ENCODE results near the gene IL13.
"Not testable (repeated sequence)": the region's sequence is repeated elsewhere in the genome, so short reads cannot be mapped to it uniquely, and the experiment has no call there.

The IL13 gene

DNA sequence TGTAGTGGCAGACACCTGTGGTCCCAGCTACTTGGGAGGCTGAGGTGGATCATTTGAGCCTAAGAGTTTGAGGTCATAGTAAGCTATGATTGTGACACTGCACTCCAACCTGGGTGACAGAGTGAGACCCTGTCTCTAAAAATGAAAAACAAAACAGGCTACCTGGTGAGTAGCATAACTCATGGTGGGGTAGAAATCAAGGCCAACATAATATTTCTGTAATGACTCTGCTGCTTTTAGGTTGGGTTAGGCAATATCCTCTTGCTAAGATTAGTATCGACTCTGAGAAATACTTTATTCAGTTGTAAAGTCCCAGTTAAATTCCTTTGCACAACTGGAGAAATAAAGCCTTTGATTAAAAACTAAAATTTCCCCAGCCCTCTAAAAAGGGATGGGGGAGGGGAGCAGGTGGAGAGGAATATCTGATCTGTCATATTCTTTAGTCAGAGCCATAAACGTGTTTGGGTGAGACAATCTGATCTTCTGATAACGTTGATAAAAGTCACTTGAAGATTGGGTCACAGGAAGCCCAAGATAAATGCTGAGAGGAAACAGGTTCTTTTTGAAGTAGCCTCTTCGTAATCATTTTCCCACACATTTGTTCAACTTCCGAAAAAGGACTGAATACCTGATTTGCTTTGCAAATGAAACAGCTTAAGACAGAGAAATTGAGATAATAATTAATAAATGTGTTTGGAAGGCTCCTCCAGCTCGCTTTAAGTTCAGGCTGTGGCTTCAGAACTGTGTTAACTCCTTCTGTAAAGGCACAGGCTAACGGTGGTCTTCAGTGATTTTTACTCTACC is 30.8 kb downstream of the IL13 start:
- DNase-seq (ENCODE audit: low spot score) = no peak

GRCh38 chr5:132689513-132689912 is 31.5 kb downstream of the IL13 start:
- DNase-seq (ENCODE audit: low spot score) = no peak

- no peak for DNase-seq (ENCODE audit: low spot score)
These were observed 32.2 kb downstream of the IL13 start for GRCh38 chr5:132690156-132690555.

DNA sequence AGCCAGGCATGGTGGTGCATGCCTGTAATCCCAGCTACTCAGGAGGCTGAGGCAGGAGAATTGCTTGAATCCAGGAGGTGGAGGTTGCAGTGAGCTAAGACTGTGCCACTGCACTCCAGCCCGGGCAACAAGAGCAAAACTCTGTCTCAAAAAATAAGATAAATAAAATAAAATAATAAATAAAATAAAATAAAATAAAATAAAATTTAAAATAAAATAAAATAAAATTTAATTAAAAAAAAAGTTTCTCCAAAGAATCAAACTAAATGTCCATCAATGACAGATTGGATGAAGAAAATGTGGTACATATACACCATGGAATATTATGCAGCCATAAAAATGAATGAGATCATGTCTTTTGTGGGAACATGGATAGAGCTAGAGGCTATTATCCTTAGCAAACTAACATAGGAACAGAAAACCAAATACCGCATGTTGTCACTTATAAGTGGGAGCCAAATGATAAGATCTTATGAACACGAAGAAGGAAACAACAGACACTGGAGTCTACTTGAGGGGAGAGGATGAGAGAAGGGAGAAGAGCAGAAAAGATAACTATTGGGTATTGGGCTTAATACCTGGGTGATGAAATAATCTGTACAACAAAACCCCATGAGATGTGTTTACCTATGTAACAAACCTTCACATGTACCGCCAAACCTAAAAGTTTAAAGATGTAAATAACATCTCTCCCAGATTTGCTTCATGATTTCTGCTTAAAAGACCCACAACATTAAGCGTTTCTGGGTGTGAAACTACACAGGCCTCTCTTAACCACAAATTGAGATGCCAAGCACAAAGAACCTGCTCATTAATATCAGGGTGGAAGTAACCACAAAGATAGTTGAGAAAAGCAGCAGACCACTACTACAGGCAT is 34.0 kb downstream of the IL13 start:
- not testable (repeated sequence) for DNase-seq (ENCODE audit: low spot score)

GRCh38 chr5:132692632-132692967 is 34.6 kb downstream of the IL13 start:
- no peak for DNase-seq (ENCODE audit: low spot score)

DNA sequence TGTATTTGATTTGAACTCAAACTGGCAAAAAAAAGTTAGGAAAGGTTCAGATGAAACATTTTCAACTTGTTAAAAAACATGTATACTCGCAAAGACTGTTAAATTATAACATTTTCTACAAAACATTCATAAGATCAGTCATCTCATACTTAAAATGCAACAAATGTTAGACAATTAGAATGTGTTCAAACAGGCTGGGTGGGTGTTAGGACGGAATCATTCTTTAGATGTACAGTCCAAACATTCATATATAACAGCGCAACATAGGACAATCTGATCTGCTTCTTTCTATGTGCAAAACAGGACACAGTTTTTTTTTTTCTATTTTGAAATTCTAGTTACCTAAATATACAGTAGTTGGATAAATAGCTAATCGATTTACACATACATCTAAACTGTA is 38.0 kb downstream of the IL13 start:
- no peak for DNase-seq (ENCODE audit: low spot score)

DNA sequence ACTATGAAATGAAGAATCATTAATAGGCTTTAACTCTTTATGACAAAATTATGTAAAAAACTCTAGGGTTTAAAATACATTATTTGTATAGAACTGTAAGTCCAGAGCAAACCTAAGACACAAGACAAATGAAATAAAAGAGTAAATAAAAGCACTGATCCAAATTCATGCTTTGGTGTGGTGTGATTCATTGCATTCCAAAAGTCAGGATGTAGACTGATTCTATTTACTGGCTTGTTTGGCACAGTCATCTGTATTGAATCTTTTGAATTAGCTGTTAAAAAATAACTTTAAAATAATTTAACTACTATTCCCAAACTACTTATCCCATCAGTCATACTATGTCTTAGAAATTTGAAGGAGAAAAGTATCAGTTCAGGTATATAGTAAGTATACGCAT is 46.9 kb downstream of the IL13 start:
- no peak for DNase-seq (ENCODE audit: low spot score)

- no peak for DNase-seq (ENCODE audit: low spot score)
These were observed 50.7 kb downstream of the IL13 start for GRCh38 chr5:132708645-132709044.
